ENCODE measurements around the gene CNNM1. TPM values are rescaled to one million over a fixed set of nuclear protein-coding genes. Genes with fewer than 3 reads are reported as not detected.

CNNM1 gene
- total RNA-seq, 3 donors from 2014 or later: 0.64 to 0.98 (median 0.88) TPM

DNA sequence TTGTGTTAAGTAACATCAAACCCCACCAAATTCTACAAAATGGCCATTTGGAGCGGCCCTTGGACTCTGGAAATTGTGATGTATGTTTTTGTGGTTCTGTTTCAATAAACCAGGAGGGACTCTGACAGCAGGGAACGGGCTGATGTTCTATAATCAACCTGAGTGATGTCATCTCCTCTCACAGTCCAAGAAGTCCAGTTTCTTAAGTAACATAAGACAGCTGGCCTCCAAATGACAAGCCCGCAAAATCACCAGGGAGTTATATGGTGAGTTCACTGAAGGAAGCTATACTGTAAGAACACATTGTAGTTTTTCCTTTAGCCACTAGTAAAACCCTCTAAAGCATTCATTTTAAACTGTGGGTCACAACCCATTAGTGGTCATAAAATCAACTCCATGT, 67.3 kb downstream of the CNNM1 start:
- H3K27ac ChIP-seq: peak overlapping the region in 1 of 2 donors; percentile 34
- DNase-seq (ENCODE audit: low spot score in 2 of 2): no peak

DNA sequence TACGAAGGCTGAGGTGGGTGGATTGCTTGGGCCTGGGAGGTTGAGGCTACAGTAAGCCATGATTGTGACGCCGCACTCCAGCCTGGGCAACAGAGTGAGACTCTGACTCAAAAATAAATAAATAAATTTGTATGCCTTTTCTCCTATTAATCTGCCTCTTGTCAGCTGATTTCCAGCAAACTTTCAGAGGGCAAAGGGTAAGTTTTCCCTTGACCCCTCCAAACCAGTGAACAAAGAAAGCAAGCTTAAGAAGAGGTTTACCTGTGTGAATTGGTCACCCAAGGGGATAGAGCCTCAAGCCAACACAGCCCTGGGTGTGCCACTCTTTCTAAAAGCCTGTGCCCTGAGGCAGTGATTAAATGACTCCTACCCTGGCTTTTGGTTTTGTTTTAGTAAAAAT, 70.5 kb downstream of the CNNM1 start:
- no peak for DNase-seq (ENCODE audit: low spot score in 2 of 2)
- Histone ChIP-seq H3K36me3 (no peaks in the 10 kb centered on the region), H3K27ac (no peak overlapping the region), H3K4me3 (no peak overlapping the region), H3K27me3 (no peaks in the 10 kb centered on the region), H3K4me1 (peaks cover 0 to 3% of the 10 kb centered on the region in 2 donors), H3K9me3 (no peaks in the 10 kb centered on the region)
- intact Hi-C loops (cut with DNase I; ENCODE audit: low total_unique reads): no loop called here
- TF ChIP-seq, protein P1, sequence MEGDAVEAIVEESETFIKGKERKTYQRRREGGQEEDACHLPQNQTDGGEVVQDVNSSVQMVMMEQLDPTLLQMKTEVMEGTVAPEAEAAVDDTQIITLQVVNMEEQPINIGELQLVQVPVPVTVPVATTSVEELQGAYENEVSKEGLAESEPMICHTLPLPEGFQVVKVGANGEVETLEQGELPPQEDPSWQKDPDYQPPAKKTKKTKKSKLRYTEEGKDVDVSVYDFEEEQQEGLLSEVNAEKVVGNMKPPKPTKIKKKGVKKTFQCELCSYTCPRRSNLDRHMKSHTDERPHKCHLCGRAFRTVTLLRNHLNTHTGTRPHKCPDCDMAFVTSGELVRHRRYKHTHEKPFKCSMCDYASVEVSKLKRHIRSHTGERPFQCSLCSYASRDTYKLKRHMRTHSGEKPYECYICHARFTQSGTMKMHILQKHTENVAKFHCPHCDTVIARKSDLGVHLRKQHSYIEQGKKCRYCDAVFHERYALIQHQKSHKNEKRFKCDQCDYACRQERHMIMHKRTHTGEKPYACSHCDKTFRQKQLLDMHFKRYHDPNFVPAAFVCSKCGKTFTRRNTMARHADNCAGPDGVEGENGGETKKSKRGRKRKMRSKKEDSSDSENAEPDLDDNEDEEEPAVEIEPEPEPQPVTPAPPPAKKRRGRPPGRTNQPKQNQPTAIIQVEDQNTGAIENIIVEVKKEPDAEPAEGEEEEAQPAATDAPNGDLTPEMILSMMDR (IDR thresholded peaks at IDR 0.05): no peak
- TF ChIP-seq POLR2AphosphoS5 (IDR thresholded peaks at IDR 0.05): no peak
- no peak for TF ChIP-seq POLR2A (IDR thresholded peaks at IDR 0.05)

More for the DNA sequence above, 67.3 kb downstream of the CNNM1 start:
- Histone ChIP-seq H3K4me1 (peaks cover 0 to 3% of the 10 kb centered on the region in 2 donors), H3K27me3 (no peaks in the 10 kb centered on the region), H3K4me3 (no peak overlapping the region), H3K36me3 (no peaks in the 10 kb centered on the region), H3K9me3 (no peaks in the 10 kb centered on the region)
- no peak for TF ChIP-seq POLR2A (IDR thresholded peaks at IDR 0.05)
- intact Hi-C loops (cut with DNase I; ENCODE audit: low total_unique reads): no loop called here

DNA sequence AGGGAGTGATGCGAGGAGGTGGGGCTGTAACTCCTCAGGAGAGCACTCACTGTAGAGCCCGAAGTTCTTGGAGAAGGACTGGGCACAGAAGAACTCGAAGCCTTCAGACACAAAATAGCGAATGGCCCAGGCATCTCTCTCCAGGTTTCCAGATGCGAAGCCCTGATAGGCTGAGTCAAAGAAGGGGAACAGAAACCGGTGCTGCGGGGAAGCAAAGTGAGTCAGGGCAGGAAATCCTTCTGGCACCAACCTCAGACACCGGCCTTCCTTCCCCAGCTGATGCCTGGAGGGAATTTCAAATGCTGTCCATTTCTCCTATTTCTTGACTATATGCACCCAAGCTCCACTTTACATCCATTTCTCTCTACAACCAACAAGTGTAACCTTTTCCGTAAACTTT, 74.5 kb downstream of the CNNM1 start:
- H3K4me1 ChIP-seq: no peaks in the 10 kb centered on the region
- TF ChIP-seq, protein P1 (IDR thresholded peaks at IDR 0.05): no peak
- TF ChIP-seq POLR2A (IDR thresholded peaks at IDR 0.05): no peak
- no peak for TF ChIP-seq POLR2AphosphoS5 (IDR thresholded peaks at IDR 0.05)
- no peak overlapping the region for H3K4me3 ChIP-seq
- H3K27me3 ChIP-seq: no peaks in the 10 kb centered on the region
- no peak for DNase-seq (ENCODE audit: low spot score in 2 of 2)
- H3K27ac ChIP-seq: no peak overlapping the region
- H3K36me3 ChIP-seq: peaks cover 4% of the 10 kb centered on the region
- H3K9me3 ChIP-seq: no peaks in the 10 kb centered on the region
- intact Hi-C loops (cut with DNase I; ENCODE audit: low total_unique reads): no loop called here

DNA sequence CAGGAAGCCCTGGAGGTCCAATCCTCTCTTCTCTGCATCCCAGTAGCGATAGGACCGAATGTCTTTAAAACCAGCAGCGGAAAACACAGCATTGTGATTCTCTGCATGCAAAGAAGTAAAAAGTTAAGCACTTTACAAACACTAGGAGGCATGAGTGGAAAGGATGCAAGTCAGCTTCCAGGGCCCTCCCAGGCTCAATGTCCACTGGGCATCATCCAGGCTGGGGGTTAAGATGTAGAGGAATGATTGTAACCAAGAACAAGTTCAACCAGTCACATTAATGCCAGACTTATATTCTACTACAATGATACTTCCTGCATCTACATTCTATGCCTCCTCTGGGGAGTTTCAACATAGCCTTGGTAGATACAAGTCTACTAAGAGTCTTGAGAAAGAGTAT, 77.0 kb downstream of the CNNM1 start:
- intact Hi-C loops (cut with DNase I; ENCODE audit: low total_unique reads): no loop called here
- H3K27ac ChIP-seq: no peak overlapping the region
- no peaks in the 10 kb centered on the region for H3K9me3 ChIP-seq
- H3K4me3 ChIP-seq: no peak overlapping the region
- DNase-seq (ENCODE audit: low spot score in 2 of 2): no peak
- peaks cover 4% of the 10 kb centered on the region for H3K36me3 ChIP-seq
- TF ChIP-seq POLR2AphosphoS5 (IDR thresholded peaks at IDR 0.05) (no peak), POLR2A (IDR thresholded peaks at IDR 0.05) (no peak)
- TF ChIP-seq, protein P1 (IDR thresholded peaks at IDR 0.05): no peak
- no peaks in the 10 kb centered on the region for H3K27me3 ChIP-seq
- H3K4me1 ChIP-seq: no peaks in the 10 kb centered on the region

DNA sequence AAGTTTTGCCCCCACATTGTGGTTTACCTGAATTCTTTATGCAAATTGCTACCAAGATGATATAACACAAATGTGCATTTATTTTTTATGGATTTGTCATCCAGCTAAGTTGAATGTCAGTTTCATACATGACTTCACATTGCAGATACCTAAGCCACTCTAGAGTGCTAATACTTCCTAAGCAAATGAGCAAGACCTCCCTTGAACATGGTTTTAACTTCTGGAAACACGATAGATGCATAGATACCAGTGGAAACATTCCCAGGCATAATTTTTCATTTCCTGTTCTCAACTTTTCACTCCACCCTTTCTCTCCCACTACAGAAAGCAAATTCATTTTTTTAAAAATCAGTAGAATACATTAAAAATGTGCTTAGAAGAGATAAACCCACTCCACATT, 81.0 kb downstream of the CNNM1 start:
- Histone ChIP-seq H3K9me3 (no peaks in the 10 kb centered on the region), H3K4me1 (no peaks in the 10 kb centered on the region), H3K27ac (no peak overlapping the region), H3K27me3 (no peaks in the 10 kb centered on the region), H3K4me3 (no peak overlapping the region), H3K36me3 (peaks cover 4% of the 10 kb centered on the region)
- no peak for DNase-seq (ENCODE audit: low spot score in 2 of 2)
- TF ChIP-seq POLR2A (IDR thresholded peaks at IDR 0.05) (no peak), POLR2AphosphoS5 (IDR thresholded peaks at IDR 0.05) (no peak)
- TF ChIP-seq, protein P1 (IDR thresholded peaks at IDR 0.05): no peak
- intact Hi-C loops (cut with DNase I; ENCODE audit: low total_unique reads): no loop called here

DNA sequence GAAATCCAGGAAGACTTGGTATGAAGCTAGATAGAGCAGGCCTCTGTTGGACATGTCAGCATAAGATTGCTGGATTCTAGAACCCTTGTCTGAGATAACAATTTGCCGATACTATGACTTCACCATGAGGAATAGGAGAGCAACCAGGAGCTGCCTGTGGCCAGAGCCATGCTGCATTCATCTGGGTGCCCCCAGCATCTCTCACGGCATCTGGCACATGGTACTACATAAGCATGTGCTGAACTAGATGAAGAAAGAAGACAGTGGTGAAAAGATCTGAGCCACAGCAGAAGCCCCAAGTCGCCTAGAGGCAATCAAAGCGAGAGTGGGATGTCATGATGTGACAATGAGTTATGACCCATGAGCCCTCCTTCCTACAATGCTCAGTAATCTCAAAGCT, 81.7 kb downstream of the CNNM1 start:
- intact Hi-C loops (cut with DNase I; ENCODE audit: low total_unique reads): no loop called here
- Histone ChIP-seq H3K4me3 (no peak overlapping the region), H3K9me3 (no peaks in the 10 kb centered on the region), H3K4me1 (no peaks in the 10 kb centered on the region), H3K36me3 (peaks cover under 1% of the 10 kb centered on the region), H3K27ac (no peak overlapping the region), H3K27me3 (no peaks in the 10 kb centered on the region)
- no peak for DNase-seq (ENCODE audit: low spot score in 2 of 2)
- TF ChIP-seq POLR2A (IDR thresholded peaks at IDR 0.05) (no peak), POLR2AphosphoS5 (IDR thresholded peaks at IDR 0.05) (no peak)
- TF ChIP-seq, protein P1 (IDR thresholded peaks at IDR 0.05): no peak
